Bronchial epithelial cell (primary cell): ENCODE measurements around the gene FNDC3B. TPM values are rescaled to one million over a fixed set of nuclear protein-coding genes. Genes with fewer than 3 reads are reported as not detected.
"Not testable (repeated sequence)": the region's sequence is repeated elsewhere in the genome, so short reads cannot be mapped to it uniquely, and the experiment has no call there.

Experiments used
- DNase-seq: peaks from one replicate; pipeline ENCODE4 v3.0.0-alpha.2; 2010; ENCODE audit warnings: low read depth
- FAIRE-seq: peaks from 2 replicates; lab custom pipeline; 2011; peaks lifted over from hg19 to GRCh38; lab: Jason Lieb, UNC
- H3K27me3 ChIP-seq: 2 replicates; pipeline ENCODE4 v1.5.1; 2011; ENCODE audit warnings: low read length; ENCODE audit not compliant: control insufficient read depth, insufficient read depth
- H3K36me3 ChIP-seq: 2 replicates; pipeline ENCODE4 v1.5.1; 2011; ENCODE audit warnings: low read length; ENCODE audit not compliant: control insufficient read depth, insufficient read depth
- H3K4me3 ChIP-seq: 2 replicates; pipeline ENCODE4 v1.5.1; 2011; ENCODE audit warnings: mild to moderate bottlenecking, low read depth, low read length, control low read depth
- CTCF ChIP-seq: IDR thresholded peaks from 2 replicates; pipeline ENCODE4 v1.5.1; 2011; ENCODE audit warnings: mild to moderate bottlenecking, moderate library complexity, low read length, control low read depth, inconsistent platforms; ENCODE audit not compliant: insufficient read depth, severe bottlenecking
- total RNA-seq: library from RNA; depleted of rRNA; stranded (reverse); fragments of >200 nt; gene quantifications from 2 replicates; pipeline ENCODE4 v1.2.1, GENCODE V29; 2014

Gene FNDC3B
- total RNA-seq, 1 donor from 2014 or later: 39.2 TPM

- Histone ChIP-seq H3K4me3 (no peak overlapping the region), H3K27me3 (no peaks in the 10 kb centered on the region), H3K36me3 (no peaks in the 10 kb centered on the region)
- no peak for TF ChIP-seq CTCF
- DNase-seq (peak; percentile 61), FAIRE-seq (no peak)
These were observed 49.9 kb downstream of the FNDC3B start for GRCh38 chr3:172089250-172089649.

GRCh38 chr3:172090035-172090434 lies 50.7 kb downstream of the FNDC3B start:
- TF ChIP-seq CTCF: no peak
- no peak overlapping the region for H3K4me3 ChIP-seq
- DNase-seq: no peak
- no peaks in the 10 kb centered on the region for H3K36me3 ChIP-seq
- no peaks in the 10 kb centered on the region for H3K27me3 ChIP-seq
- FAIRE-seq: no peak

GRCh38 chr3:172092658-172093057 lies 53.3 kb downstream of the FNDC3B start:
- Histone ChIP-seq H3K4me3 (no peak overlapping the region), H3K36me3 (no peaks in the 10 kb centered on the region), H3K27me3 (no peaks in the 10 kb centered on the region)
- TF ChIP-seq CTCF: no peak
- no peak for FAIRE-seq
- no peak for DNase-seq

- not testable (repeated sequence) for H3K36me3 ChIP-seq, H3K27me3 ChIP-seq, FAIRE-seq, H3K4me3 ChIP-seq, DNase-seq
These were observed 54.4 kb downstream of the FNDC3B start for GRCh38 chr3:172093581-172094443.

GRCh38 chr3:172094621-172095557 lies 55.5 kb downstream of the FNDC3B start:
- FAIRE-seq: no peak
- no peak for DNase-seq
- Histone ChIP-seq H3K27me3 (no peaks in the 10 kb centered on the region), H3K4me3 (no peak overlapping the region), H3K36me3 (no peaks in the 10 kb centered on the region)
- TF ChIP-seq CTCF: no peak

- no peaks in the 10 kb centered on the region for H3K27me3 ChIP-seq
- FAIRE-seq: no peak
- H3K36me3 ChIP-seq: no peaks in the 10 kb centered on the region
- peak; percentile 94 for DNase-seq
- no peak overlapping the region for H3K4me3 ChIP-seq
- no peak for TF ChIP-seq CTCF
These were observed 57.6 kb downstream of the FNDC3B start for GRCh38 chr3:172096881-172097420.
